H9 (cell line): ENCODE measurements around the gene ITPKB. TPM values are rescaled to one million over a fixed set of nuclear protein-coding genes. Genes with fewer than 3 reads are reported as not detected.

ENCODE experiments used
- DNase-seq: peaks from one replicate; pipeline ENCODE4 v3.0.0-alpha.2; 2017
- H2AFZ ChIP-seq: one replicate; pipeline ENCODE4 v1.6.1; 2013; ENCODE audit warnings: mild to moderate bottlenecking, low read length, control low read depth, moderate library complexity
- H2AK5ac ChIP-seq: 2 replicates; pipeline ENCODE4 v1.6.1; 2013; ENCODE audit warnings: low read length, control low read depth, mixed read lengths; ENCODE audit not compliant: insufficient read length
- H2BK120ac ChIP-seq: one replicate; pipeline ENCODE4 v1.6.1; 2013; ENCODE audit warnings: low read depth, mild to moderate bottlenecking, low read length, control low read depth, inconsistent platforms; ENCODE audit not compliant: poor library complexity, severe bottlenecking
- H2BK12ac ChIP-seq: 2 replicates; pipeline ENCODE4 v1.6.1; 2013; ENCODE audit warnings: low read length, control low read depth, mixed read lengths, low read depth; ENCODE audit not compliant: insufficient read length
- H2BK15ac ChIP-seq: 2 replicates; pipeline ENCODE4 v1.6.1; 2013; ENCODE audit warnings: low read depth, low read length, control low read depth
- H2BK20ac ChIP-seq: one replicate; pipeline ENCODE4 v1.6.1; 2013; ENCODE audit warnings: low read depth, mild to moderate bottlenecking, low read length, control low read depth, inconsistent platforms; ENCODE audit not compliant: poor library complexity, severe bottlenecking
- H2BK5ac ChIP-seq: 2 replicates; pipeline ENCODE4 v1.6.1; 2013; ENCODE audit warnings: low read length, control low read depth, mixed read lengths; ENCODE audit not compliant: insufficient read length
- H3K14ac ChIP-seq: 2 replicates; pipeline ENCODE4 v1.6.1; 2013; ENCODE audit warnings: low read length, control low read depth; ENCODE audit not compliant: insufficient read depth
- H3K18ac ChIP-seq: 2 replicates; pipeline ENCODE4 v1.6.1; 2013; ENCODE audit warnings: low read depth, mild to moderate bottlenecking, mixed read lengths, low read length, control low read depth; ENCODE audit not compliant: insufficient read length
- H3K23ac ChIP-seq: 2 replicates; pipeline ENCODE4 v1.6.1; 2013; ENCODE audit warnings: low read length, control low read depth, mixed read lengths, low read depth; ENCODE audit not compliant: insufficient read length
- H3K23me2 ChIP-seq: 2 replicates; pipeline ENCODE4 v1.6.1; 2013; ENCODE audit warnings: low read depth, mild to moderate bottlenecking, mixed read lengths, low read length, control low read depth; ENCODE audit not compliant: insufficient read length, poor library complexity, severe bottlenecking
- H3K27ac ChIP-seq: 2 replicates; pipeline ENCODE4 v1.5.1; 2013; ENCODE audit warnings: low read length, control low read depth, mixed read lengths, low read depth; ENCODE audit not compliant: insufficient read length
- H3K27me3 ChIP-seq: 2 replicates; pipeline ENCODE4 v1.6.1; 2013; ENCODE audit warnings: low read length, control low read depth, inconsistent platforms; ENCODE audit not compliant: insufficient read depth
- H3K4ac ChIP-seq: 2 replicates; pipeline ENCODE4 v1.6.1; 2013; ENCODE audit warnings: low read depth, mild to moderate bottlenecking, control low read depth, inconsistent platforms, low read length, moderate library complexity
- H3K4me1 ChIP-seq: 2 replicates; pipeline ENCODE4 v1.6.1; 2013; ENCODE audit warnings: low read length, control low read depth, inconsistent platforms; ENCODE audit not compliant: insufficient read depth
- H3K4me2 ChIP-seq: 2 replicates; pipeline ENCODE4 v1.6.1; 2013; ENCODE audit warnings: low read length, control low read depth, mixed read lengths; ENCODE audit not compliant: insufficient read length, insufficient read depth
- H3K56ac ChIP-seq: 2 replicates; pipeline ENCODE4 v1.6.1; 2013; ENCODE audit warnings: low read depth, mild to moderate bottlenecking, mixed read lengths, low read length, control low read depth; ENCODE audit not compliant: insufficient read length
- H3K79me1 ChIP-seq: 2 replicates; pipeline ENCODE4 v1.6.1; 2013; ENCODE audit warnings: low read depth, mild to moderate bottlenecking, moderate library complexity, low read length, control low read depth, inconsistent platforms; ENCODE audit not compliant: insufficient read depth, poor library complexity, severe bottlenecking
- H3K79me2 ChIP-seq: 2 replicates; pipeline ENCODE4 v1.6.1; 2013; ENCODE audit warnings: low read length, control low read depth, inconsistent platforms; ENCODE audit not compliant: insufficient read depth
- H3K9ac ChIP-seq: 2 replicates; pipeline ENCODE4 v1.6.1; 2013; ENCODE audit warnings: low read length, control low read depth, mixed read lengths; ENCODE audit not compliant: insufficient read length; ENCODE audit errors: extremely low read depth
- H3K9me3 ChIP-seq: one replicate; pipeline ENCODE4 v1.6.1; 2013; ENCODE audit warnings: low read depth, low read length, inconsistent platforms; ENCODE audit not compliant: control insufficient read depth
- H3T11ph ChIP-seq: one replicate; pipeline ENCODE4 v1.6.1; 2013; ENCODE audit warnings: mild to moderate bottlenecking, low read length, control low read depth, inconsistent platforms
- H4K20me1 ChIP-seq: one replicate; pipeline ENCODE4 v1.6.1; 2013; ENCODE audit not compliant: control insufficient read depth, insufficient read length, insufficient read depth
- H4K5ac ChIP-seq: 2 replicates; pipeline ENCODE4 v1.6.1; 2013; ENCODE audit warnings: low read depth, mild to moderate bottlenecking, mixed read lengths, low read length, control low read depth; ENCODE audit not compliant: insufficient read length
- H4K8ac ChIP-seq: replicated peaks from 2 replicates; pipeline ENCODE4 v1.6.1; 2013; ENCODE audit warnings: low read length, control low read depth, mixed read lengths, low read depth; ENCODE audit not compliant: insufficient read length
- H4K91ac ChIP-seq: 2 replicates; pipeline ENCODE4 v1.6.1; 2013; ENCODE audit warnings: low read depth, mild to moderate bottlenecking, moderate library complexity, mixed read lengths, low read length, control low read depth; ENCODE audit not compliant: insufficient read length
- H3K27ac Mint-ChIP-seq, 3 experiments: 2 replicates in 2 of 3; 3 replicates in 1 of 3; pipeline ENCODE4 v1.8.0; 2020 to 2021; ENCODE audit warnings: mixed read lengths in 3 of 3, mild to moderate bottlenecking in 1 of 3, moderate library complexity in 1 of 3
- H3K27me3 Mint-ChIP-seq: 2 replicates; pipeline ENCODE4 v1.8.0; 2021; ENCODE audit warnings: low read depth, mild to moderate bottlenecking, moderate library complexity, mixed read lengths
- H3K36me3 Mint-ChIP-seq, 3 experiments: 2 replicates in 2 of 3; 3 replicates in 1 of 3; pipeline ENCODE4 v1.8.0; 2020 to 2021; ENCODE audit warnings: low read depth in 3 of 3, mixed read lengths in 3 of 3; ENCODE audit not compliant: insufficient read depth in 1 of 3
- H3K4me1 Mint-ChIP-seq, 2 experiments: 2 replicates each; pipeline ENCODE4 v1.8.0; 2020; ENCODE audit warnings: mixed read lengths in 2 of 2
- H3K4me3 Mint-ChIP-seq, 2 experiments: 2 replicates in 1 of 2; 3 replicates in 1 of 2; pipeline ENCODE4 v1.8.0; 2020 to 2021; ENCODE audit warnings: mild to moderate bottlenecking in 2 of 2, mixed read lengths in 2 of 2, moderate library complexity in 1 of 2
- H3K9me3 Mint-ChIP-seq, 2 experiments: 2 replicates in 1 of 2; 3 replicates in 1 of 2; pipeline ENCODE4 v1.8.0; 2020; ENCODE audit warnings: mild to moderate bottlenecking in 2 of 2, mixed read lengths in 2 of 2, moderate library complexity in 1 of 2
- WGBS: extraction: QIAGEN DNeasy Blood & Tissue Kit; methylation state at CpG from one replicate; pipeline ENCODE4 v1.1.7; 2013; ENCODE audit warnings: missing lambda C conversion rate, low lambda C conversion rate, mixed read lengths; ENCODE audit not compliant: insufficient read length; ENCODE audit errors: extremely low coverage; 5-methylcytosine and 5-hydroxymethylcytosine counted together
- total RNA-seq: library from RNA; stranded (reverse); gene quantifications from 2 replicates; pipeline ENCODE4 v1.2.1, GENCODE V29; 2021
- TF ChIP-seq, protein P1 (sequence below): fragments of 200-600 bp; sonication (generic); conservative IDR thresholded peaks from 3 replicates; pipeline ENCODE4 v1.8.0; 2021; ENCODE audit warnings: antibody characterized with exemption, mild to moderate bottlenecking

ITPKB gene
- total RNA-seq, 1 experiment from 2014 or later: 3.8 TPM

DNA sequence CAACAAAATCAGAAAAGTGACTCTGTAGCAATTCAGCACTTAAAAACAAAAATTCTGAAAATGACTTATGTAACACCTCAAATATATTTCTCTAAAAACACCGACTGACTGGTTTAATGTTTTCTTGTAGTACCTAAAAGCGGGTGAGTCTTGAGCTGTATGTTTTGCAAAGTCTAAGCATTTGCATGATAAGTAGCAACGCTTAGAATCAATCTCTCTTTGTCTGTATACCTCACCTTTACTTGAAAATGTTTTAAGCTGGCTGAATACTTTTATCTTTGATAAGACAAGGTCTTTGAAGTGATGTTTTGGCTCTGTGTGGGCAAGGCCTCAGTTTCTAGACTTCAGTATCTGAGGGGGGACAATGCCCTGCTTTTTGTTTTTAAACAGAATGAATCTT, 8.2 kb downstream of the ITPKB start:
- no peak overlapping the region for H2BK12ac ChIP-seq
- Mint-ChIP-seq H3K4me3 (no peak overlapping the region; a peak in 2 of 5 replicates), H3K36me3 (peaks cover 0 to 5% (median 0%) of the 10 kb centered on the region in 3 experiments; a peak in 1 of 7 replicates), H3K4me1 (peaks cover 46 to 47% of the 10 kb centered on the region in 2 experiments), H3K27ac (no peak overlapping the region), H3K9me3 (no peaks in the 10 kb centered on the region), H3K27me3 (peaks cover 3% of the 10 kb centered on the region)
- no peak overlapping the region for H3K9ac ChIP-seq
- H3K23me2 ChIP-seq: no peaks in the 10 kb centered on the region
- no peaks in the 10 kb centered on the region for H3K27me3 ChIP-seq
- WGBS: no CpG with 5 or more reads among the region's 3 CpGs
- peaks cover 10% of the 10 kb centered on the region; the same call in 1 of the 2 replicates for H3K4me1 ChIP-seq
- no peak overlapping the region for H2AK5ac ChIP-seq
- no peak overlapping the region for H2BK120ac ChIP-seq
- no peak overlapping the region for H2BK15ac ChIP-seq
- H3K27ac ChIP-seq: no peak overlapping the region
- H3K23ac ChIP-seq: no peak overlapping the region
- no peak overlapping the region for H3K4ac ChIP-seq
- H2BK20ac ChIP-seq: no peak overlapping the region
- H4K5ac ChIP-seq: no peak overlapping the region
- H3K14ac ChIP-seq: no peak overlapping the region
- no peaks in the 10 kb centered on the region for H4K20me1 ChIP-seq
- H3K4me2 ChIP-seq: no peak overlapping the region
- no peak overlapping the region for H2BK5ac ChIP-seq
- H4K8ac ChIP-seq: no peak overlapping the region
- H3K56ac ChIP-seq: no peak overlapping the region
- H3T11ph ChIP-seq: no peak overlapping the region
- H2AFZ ChIP-seq: no peak overlapping the region
- no peaks in the 10 kb centered on the region for H3K79me2 ChIP-seq
- H4K91ac ChIP-seq: no peak overlapping the region
- TF ChIP-seq, protein P1, sequence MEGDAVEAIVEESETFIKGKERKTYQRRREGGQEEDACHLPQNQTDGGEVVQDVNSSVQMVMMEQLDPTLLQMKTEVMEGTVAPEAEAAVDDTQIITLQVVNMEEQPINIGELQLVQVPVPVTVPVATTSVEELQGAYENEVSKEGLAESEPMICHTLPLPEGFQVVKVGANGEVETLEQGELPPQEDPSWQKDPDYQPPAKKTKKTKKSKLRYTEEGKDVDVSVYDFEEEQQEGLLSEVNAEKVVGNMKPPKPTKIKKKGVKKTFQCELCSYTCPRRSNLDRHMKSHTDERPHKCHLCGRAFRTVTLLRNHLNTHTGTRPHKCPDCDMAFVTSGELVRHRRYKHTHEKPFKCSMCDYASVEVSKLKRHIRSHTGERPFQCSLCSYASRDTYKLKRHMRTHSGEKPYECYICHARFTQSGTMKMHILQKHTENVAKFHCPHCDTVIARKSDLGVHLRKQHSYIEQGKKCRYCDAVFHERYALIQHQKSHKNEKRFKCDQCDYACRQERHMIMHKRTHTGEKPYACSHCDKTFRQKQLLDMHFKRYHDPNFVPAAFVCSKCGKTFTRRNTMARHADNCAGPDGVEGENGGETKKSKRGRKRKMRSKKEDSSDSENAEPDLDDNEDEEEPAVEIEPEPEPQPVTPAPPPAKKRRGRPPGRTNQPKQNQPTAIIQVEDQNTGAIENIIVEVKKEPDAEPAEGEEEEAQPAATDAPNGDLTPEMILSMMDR: no peak
- no peak overlapping the region for H3K18ac ChIP-seq
- no peaks in the 10 kb centered on the region for H3K9me3 ChIP-seq
- no peaks in the 10 kb centered on the region for H3K79me1 ChIP-seq
- DNase-seq: no peak
